Panc1 (cell line): ENCODE results near the gene TSPAN7.

ENCODE experiments used
- CTCF ChIP-seq: fragments of 450-650 bp; IDR thresholded peaks from 2 replicates; pipeline ENCODE4 v1.5.1; 2017; ENCODE audit warnings: mild to moderate bottlenecking
- POLR2AphosphoS5 ChIP-seq: IDR thresholded peaks from 2 replicates; pipeline ENCODE4 v1.6.1; 2012; ENCODE audit warnings: mild to moderate bottlenecking, low read depth, low read length, moderate library complexity
- REST ChIP-seq, 2 experiments: IDR thresholded peaks; 2 replicates each; pipeline ENCODE4 v1.6.1; 2011 to 2012; ENCODE audit warnings: low read depth in 2 of 2, control low read depth in 1 of 2, low read length in 1 of 2, mild to moderate bottlenecking in 1 of 2, moderate library complexity in 1 of 2; ENCODE audit not compliant: insufficient read depth in 1 of 2
- SIN3A ChIP-seq: IDR thresholded peaks from 2 replicates; pipeline ENCODE4 v1.6.1; 2012; ENCODE audit warnings: low read depth, mild to moderate bottlenecking, low read length, moderate library complexity, borderline replicate concordance; ENCODE audit not compliant: insufficient read depth

- no peak for TF ChIP-seq CTCF
- TF ChIP-seq POLR2AphosphoS5: no peak
- TF ChIP-seq SIN3A: no peak
- no peak for TF ChIP-seq REST (IDR thresholded peaks at IDR 0.05; ENCODE audit: insufficient read depth in 1 of 2, low read depth in 2 of 2, low read length in 1 of 2)
These were observed 165.3 kb downstream of the TSPAN7 start for GRCh38 chrX:38726612-38727011.
